Measurements from ENCODE around the gene ZFP36.
A peak's percentile ranks its signal among the peaks of the same experiment; 100 is the strongest.

Gene ZFP36

GRCh38 chr19:39405958-39406655, 540 bp upstream of the ZFP36 start:
- peak; percentile 75 for DNase-seq (ENCODE audit: low read depth, low spot score)

- DNase-seq (ENCODE audit: low read depth, low spot score), result peak; percentile 44
These were observed 688 bp downstream of the ZFP36 start for GRCh38 chr19:39407410-39407659.

- no peak for DNase-seq (ENCODE audit: low read depth, low spot score)
These were observed 1.2 kb downstream of the ZFP36 start for GRCh38 chr19:39407660-39408391.

- no peak for DNase-seq (ENCODE audit: low read depth, low spot score)
These were observed 2.0 kb downstream of the ZFP36 start for GRCh38 chr19:39408392-39409207.

- DNase-seq (ENCODE audit: low read depth, low spot score), result peak; percentile 73
These were observed 2.8 kb downstream of the ZFP36 start for GRCh38 chr19:39409208-39410016.

- DNase-seq (ENCODE audit: low read depth, low spot score), result no peak
These were observed 3.6 kb downstream of the ZFP36 start for GRCh38 chr19:39410017-39410830.

GRCh38 chr19:39410831-39411080, 4.1 kb downstream of the ZFP36 start:
- no peak for DNase-seq (ENCODE audit: low read depth, low spot score)

- DNase-seq (ENCODE audit: low read depth, low spot score), result no peak
These were observed 4.6 kb downstream of the ZFP36 start for GRCh38 chr19:39411081-39411831.

GRCh38 chr19:39411832-39412099, 5.1 kb downstream of the ZFP36 start:
- peak; percentile 85 for DNase-seq (ENCODE audit: low read depth, low spot score)

- peak; percentile 93 for DNase-seq (ENCODE audit: low read depth, low spot score)
These were observed 5.6 kb downstream of the ZFP36 start, which contains the start of gene PLEKHG2 for GRCh38 chr19:39412100-39412866. Gene PLEKHG2 (plus strand): TSS chr19:39412669. CDS start chr19:39414087, 1,418 bp downstream.

- DNase-seq (ENCODE audit: low read depth, low spot score), result no peak
These were observed 6.2 kb downstream of the ZFP36 start for GRCh38 chr19:39412867-39413271.

- no peak for DNase-seq (ENCODE audit: low read depth, low spot score)
These were observed 6.7 kb downstream of the ZFP36 start for GRCh38 chr19:39413272-39413910.

GRCh38 chr19:39413911-39414608, 7.4 kb downstream of the ZFP36 start:
- DNase-seq (ENCODE audit: low read depth, low spot score), result no peak

- no peak for DNase-seq (ENCODE audit: low read depth, low spot score)
These were observed 8.7 kb downstream of the ZFP36 start for GRCh38 chr19:39415111-39416046.

GRCh38 chr19:39416152-39417120, 9.8 kb downstream of the ZFP36 start:
- no peak for DNase-seq (ENCODE audit: low read depth, low spot score)

GRCh38 chr19:39417463-39418181, 11.0 kb downstream of the ZFP36 start:
- DNase-seq (ENCODE audit: low read depth, low spot score), result no peak
